SK-N-SH (cell line): ENCODE data around the gene CLDN6.

ENCODE experiments used
- CTCF ChIP-seq: fragments of 200-600 bp; sonication (generic); IDR thresholded peaks from 2 replicates; pipeline ENCODE4 v1.6.1; 2017; ENCODE audit warnings: antibody characterized with exemption, mild to moderate bottlenecking, moderate library complexity
- EP300 ChIP-seq, 2 experiments: IDR thresholded peaks; 2 replicates each; pipeline versions ENCODE4 v1.4.0 to v1.6.1; 2012; ENCODE audit warnings: borderline replicate concordance in 1 of 2, low read depth in 1 of 2, low read length in 1 of 2
- FOSL2 ChIP-seq: IDR thresholded peaks from 2 replicates; pipeline ENCODE4 v1.4.0; 2012; ENCODE audit warnings: low read depth, mild to moderate bottlenecking, moderate library complexity, borderline replicate concordance
- NRF1 ChIP-seq: IDR thresholded peaks from 2 replicates; pipeline ENCODE4 v1.6.1; 2012; ENCODE audit warnings: low read depth, mild to moderate bottlenecking, low read length
- RCOR1 ChIP-seq: fragments of 150-350 bp; IDR thresholded peaks from 2 replicates; pipeline ENCODE4 v1.6.1; 2017; ENCODE audit warnings: antibody characterized with exemption, low read length

- TF ChIP-seq EP300 (IDR thresholded peaks at IDR 0.05; ENCODE audit: borderline replicate concordance in 1 of 2, low read depth in 1 of 2, low read length in 1 of 2): no peak
- no peak for TF ChIP-seq NRF1
- TF ChIP-seq RCOR1: no peak
- no peak for TF ChIP-seq CTCF
- TF ChIP-seq FOSL2: no peak
Observed at GRCh38 chr16:3046641-3047386, 28.8 kb upstream of the CLDN6 start.
